Posterior vena cava (tissue), 2 donors: ENCODE results near the gene RPS18. TPM values are rescaled to one million over a fixed set of nuclear protein-coding genes. Genes with fewer than 3 reads are reported as not detected.
A peak's percentile ranks its signal among the peaks of the same experiment; 100 is the strongest.
"Not testable (repeated sequence)": the region's sequence is repeated elsewhere in the genome, so short reads cannot be mapped to it uniquely, and the experiment has no call there.

Experiments used
- DNase-seq: peaks from one replicate; pipeline ENCODE4 v3.0.0-alpha.2; 2020; ENCODE audit warnings: low spot score
- intact Hi-C, 2 donors: fragments of 100-400 bp; cut with DNase I; formaldehyde crosslinking; loops; one replicate each; pipeline versions ENCODE4 v1.14.1 to v1.14.2; 2022 to 2023
- total RNA-seq, 2 donors: library from RNA; stranded (reverse); fragmentation: NEBNext Ultra II Directional; extraction: Animal tissue kit (Norgen Biotek cat#: 25700); gene quantifications; one replicate each; pipeline ENCODE4 v1.2.1, GENCODE V29; 2021
- donor health status: DM: yes; HTN: yes; CAD: no.
- donor health status: DM: yes; HTN: yes; CAD: no.

Gene RPS18
- total RNA-seq, 2 donors from 2014 or later: 1,709 to 1,844 TPM

- no peak for DNase-seq
- intact Hi-C loops: loop anchor here in 1 of 2 donors (10.0 kb wide), 1 partner anchor 144 kb away; no protein-coding TSS in a partner anchor
Observed at GRCh38 chr6:33259032-33259431, 12.8 kb upstream of the RPS18 start.

GRCh38 chr6:33262490-33262889, 9.4 kb upstream of the RPS18 start:
- intact Hi-C loops, DNase-seq: not testable (repeated sequence)

GRCh38 chr6:33264015-33264414, 7.9 kb upstream of the RPS18 start:
- DNase-seq: no peak
- intact Hi-C loops: no loop called here

GRCh38 chr6:33271117-33271467, 783 bp upstream of the RPS18 start:
- intact Hi-C loops: no loop called here
- DNase-seq: no peak

- intact Hi-C loops: no loop called here
- DNase-seq: no peak
Observed at GRCh38 chr6:33272275-33273128, 627 bp downstream of the RPS18 start.

- DNase-seq: no peak
- intact Hi-C loops: no loop called here
Observed at GRCh38 chr6:33273129-33273923, 1.5 kb downstream of the RPS18 start.

- no peak for DNase-seq
- intact Hi-C loops: no loop called here
Observed at GRCh38 chr6:33273924-33274902, 2.3 kb downstream of the RPS18 start.

GRCh38 chr6:33275795-33276580, 4.1 kb downstream of the RPS18 start:
- DNase-seq, intact Hi-C loops: not testable (repeated sequence)

GRCh38 chr6:33276581-33276863, 4.6 kb downstream of the RPS18 start:
- intact Hi-C loops: no loop called here
- no peak for DNase-seq

- intact Hi-C loops: no loop called here
- DNase-seq: peak; percentile 92
Observed at GRCh38 chr6:33276864-33277662, 5.2 kb downstream of the RPS18 start, which contains the start of gene B3GALT4. B3GALT4 (plus strand) TSS chr6:33277123; CDS start chr6:33277420, 297 bp downstream.

- no peak for DNase-seq
- intact Hi-C loops: no loop called here
Observed at GRCh38 chr6:33277663-33278391, 6.0 kb downstream of the RPS18 start.

GRCh38 chr6:33278392-33278741, 6.5 kb downstream of the RPS18 start:
- intact Hi-C loops: no loop called here
- no peak for DNase-seq

- intact Hi-C loops: no loop called here
- DNase-seq: no peak
Observed at GRCh38 chr6:33278810-33279209, 6.9 kb downstream of the RPS18 start.

- intact Hi-C loops: no loop called here
- DNase-seq: no peak
Observed at GRCh38 chr6:33279257-33279695, 7.4 kb downstream of the RPS18 start.

GRCh38 chr6:33279971-33280511, 8.2 kb downstream of the RPS18 start:
- no peak for DNase-seq
- intact Hi-C loops: no loop called here

- no peak for DNase-seq
- intact Hi-C loops: no loop called here
Observed at GRCh38 chr6:33280539-33280938, 8.7 kb downstream of the RPS18 start.

- DNase-seq, intact Hi-C loops: not testable (repeated sequence)
Observed at GRCh38 chr6:33285214-33285613, 13.3 kb downstream of the RPS18 start.
